Measurements from ENCODE around the gene ANTXR2. TPM values are rescaled to one million over a fixed set of nuclear protein-coding genes. Genes with fewer than 3 reads are reported as not detected.

The ANTXR2 gene
- total RNA-seq, 1 donor from 2014 or later: 48.9 TPM

- DNase-seq: no peak
- no peak for ATAC-seq
- intact Hi-C loops (cut with micrococcal nuclease): no loop called here
These were observed 114.4 kb downstream of the ANTXR2 start for GRCh38 chr4:79958466-79959264.

- ATAC-seq: no peak
- DNase-seq: no peak
- intact Hi-C loops (cut with micrococcal nuclease): no loop called here
These were observed 123.9 kb downstream of the ANTXR2 start for GRCh38 chr4:79949178-79949577.

GRCh38 chr4:79948739-79949138 is 124.3 kb downstream of the ANTXR2 start:
- intact Hi-C loops (cut with micrococcal nuclease): no loop called here
- DNase-seq (no peak), ATAC-seq (no peak)

GRCh38 chr4:79948261-79948660 is 124.8 kb downstream of the ANTXR2 start:
- DNase-seq: no peak
- no peak for ATAC-seq
- intact Hi-C loops (cut with micrococcal nuclease): no loop called here

- DNase-seq (no peak), ATAC-seq (no peak)
- intact Hi-C loops (cut with micrococcal nuclease): no loop called here
These were observed 125.6 kb downstream of the ANTXR2 start for GRCh38 chr4:79947386-79947785.

GRCh38 chr4:79935274-79935673 is 137.8 kb downstream of the ANTXR2 start:
- ATAC-seq (no peak), DNase-seq (no peak)
- intact Hi-C loops (cut with micrococcal nuclease): no loop called here

- intact Hi-C loops (cut with micrococcal nuclease): no loop called here
- no peak for DNase-seq
- no peak for ATAC-seq
These were observed 138.4 kb downstream of the ANTXR2 start for GRCh38 chr4:79934660-79935059.

GRCh38 chr4:79927931-79928330 is 145.1 kb downstream of the ANTXR2 start:
- intact Hi-C loops (cut with micrococcal nuclease): no loop called here

GRCh38 chr4:79923281-79923680 is 149.7 kb downstream of the ANTXR2 start:
- DNase-seq (no peak), ATAC-seq (no peak)
- intact Hi-C loops (cut with micrococcal nuclease): no loop called here

More at GRCh38 chr4:79927931-79928330, 145.1 kb downstream of the ANTXR2 start:
- ATAC-seq: no peak
- no peak for DNase-seq

- intact Hi-C loops (cut with micrococcal nuclease): no loop called here
- DNase-seq (no peak), ATAC-seq (no peak)
These were observed 151.0 kb downstream of the ANTXR2 start for GRCh38 chr4:79922011-79922410.

GRCh38 chr4:79920163-79920853 is 152.7 kb downstream of the ANTXR2 start:
- no peak for DNase-seq
- intact Hi-C loops (cut with micrococcal nuclease): no loop called here
- ATAC-seq: no peak

GRCh38 chr4:79918292-79918691 is 154.7 kb downstream of the ANTXR2 start:
- no peak for ATAC-seq
- no peak for DNase-seq
- intact Hi-C loops (cut with micrococcal nuclease): no loop called here

- intact Hi-C loops (cut with micrococcal nuclease): no loop called here
- ATAC-seq: peak; percentile 34
- DNase-seq: no peak
These were observed 155.8 kb downstream of the ANTXR2 start for GRCh38 chr4:79917246-79917645.

- ATAC-seq (no peak), DNase-seq (no peak)
- intact Hi-C loops (cut with micrococcal nuclease): no loop called here
These were observed 157.8 kb downstream of the ANTXR2 start for GRCh38 chr4:79915246-79915645.

GRCh38 chr4:79913581-79913980 is 159.4 kb downstream of the ANTXR2 start:
- intact Hi-C loops (cut with micrococcal nuclease): no loop called here
- ATAC-seq (no peak), DNase-seq (no peak)

- ATAC-seq (no peak), DNase-seq (no peak)
- intact Hi-C loops (cut with micrococcal nuclease): no loop called here
These were observed 166.0 kb downstream of the ANTXR2 start for GRCh38 chr4:79907001-79907400.

GRCh38 chr4:79906303-79906702 is 166.7 kb downstream of the ANTXR2 start:
- no peak for DNase-seq
- intact Hi-C loops (cut with micrococcal nuclease): no loop called here

GRCh38 chr4:79905212-79905611 is 167.8 kb downstream of the ANTXR2 start:
- ATAC-seq (no peak), DNase-seq (no peak)
- intact Hi-C loops (cut with micrococcal nuclease): no loop called here

More at GRCh38 chr4:79906303-79906702, 166.7 kb downstream of the ANTXR2 start:
- ATAC-seq: no peak

GRCh38 chr4:79904331-79904730 is 168.7 kb downstream of the ANTXR2 start:
- DNase-seq (no peak), ATAC-seq (no peak)
- intact Hi-C loops (cut with micrococcal nuclease): no loop called here

GRCh38 chr4:79900182-79900581 is 172.8 kb downstream of the ANTXR2 start:
- intact Hi-C loops (cut with micrococcal nuclease): no loop called here
- DNase-seq: no peak
- no peak for ATAC-seq

- no peak for DNase-seq
- ATAC-seq: no peak
These were observed 173.5 kb downstream of the ANTXR2 start for GRCh38 chr4:79899481-79899880.

More at GRCh38 chr4:79899481-79899880, 173.5 kb downstream of the ANTXR2 start:
- intact Hi-C loops (cut with micrococcal nuclease): no loop called here

Data from left ventricle myocardium superior (tissue), 1 donor.